Vagina (tissue), 2 donors: ENCODE data around the gene ATP11A. TPM values are rescaled to one million over a fixed set of nuclear protein-coding genes. Genes with fewer than 3 reads are reported as not detected.

ENCODE experiments used
- DNase-seq, 2 donors: peaks; one replicate each; pipeline ENCODE4 v3.0.0-alpha.2; 2017; ENCODE audit errors: extremely low spot score in 2 of 2
- H3K27ac ChIP-seq: fragments of 200-600 bp; sonication (generic); one replicate; pipeline ENCODE4 v1.5.1; 2019
- H3K27me3 ChIP-seq: fragments of 200-600 bp; sonication (generic); one replicate; pipeline ENCODE4 v1.5.1; 2019
- H3K36me3 ChIP-seq, 2 donors: fragments of 200-600 bp; sonication (generic); one replicate each; pipeline ENCODE4 v1.5.1; 2017 to 2019
- H3K4me1 ChIP-seq: fragments of 200-600 bp; sonication (generic); one replicate; pipeline ENCODE4 v1.5.1; 2019
- H3K4me3 ChIP-seq, 2 donors: fragments of 200-600 bp; sonication (generic); 1 replicate in 1 of 2; 2 replicates in 1 of 2; pipeline ENCODE4 v1.5.1; 2016 to 2019
- H3K9me3 ChIP-seq: fragments of 200-600 bp; sonication (generic); one replicate; pipeline ENCODE4 v1.5.1; 2019
- POLR2A ChIP-seq, 2 donors: fragments of 450-650 bp; IDR thresholded peaks; one replicate each; pipeline ENCODE4 v1.6.1; 2017; ENCODE audit warnings: antibody characterized with exemption in 2 of 2, mild to moderate bottlenecking in 2 of 2, moderate library complexity in 2 of 2
- POLR2AphosphoS5 ChIP-seq, 2 donors: sonication (generic); formaldehyde crosslinking; IDR thresholded peaks; one replicate each; pipeline ENCODE4 v1.9.0; 2017; ENCODE audit warnings: antibody characterized with exemption in 2 of 2, mild to moderate bottlenecking in 2 of 2, low read depth in 1 of 2; ENCODE audit not compliant: insufficient read depth in 1 of 2
- intact Hi-C: fragments of 100-400 bp; cut with DNase I; formaldehyde crosslinking; loops from one replicate; pipeline ENCODE4 v1.15.1; 2023
- total RNA-seq: library from RNA; depleted of rRNA; stranded (reverse); fragments of >200 nt; gene quantifications from one replicate; pipeline ENCODE4 v1.2.3, GENCODE V29; 2016
- TF ChIP-seq, protein P1 (sequence below), 3 experiments: fragments of 450-650 bp in 2 of 3; fragments of 200-600 bp in 1 of 3; sonication (generic) in 1 of 3; IDR thresholded peaks; one replicate each; pipeline ENCODE4 v1.5.1; 2017 to 2019; ENCODE audit warnings: antibody characterized with exemption in 3 of 3, mild to moderate bottlenecking in 2 of 3, moderate library complexity in 2 of 3

Gene ATP11A
- total RNA-seq, 1 donor from 2014 or later: 33.4 TPM

DNA sequence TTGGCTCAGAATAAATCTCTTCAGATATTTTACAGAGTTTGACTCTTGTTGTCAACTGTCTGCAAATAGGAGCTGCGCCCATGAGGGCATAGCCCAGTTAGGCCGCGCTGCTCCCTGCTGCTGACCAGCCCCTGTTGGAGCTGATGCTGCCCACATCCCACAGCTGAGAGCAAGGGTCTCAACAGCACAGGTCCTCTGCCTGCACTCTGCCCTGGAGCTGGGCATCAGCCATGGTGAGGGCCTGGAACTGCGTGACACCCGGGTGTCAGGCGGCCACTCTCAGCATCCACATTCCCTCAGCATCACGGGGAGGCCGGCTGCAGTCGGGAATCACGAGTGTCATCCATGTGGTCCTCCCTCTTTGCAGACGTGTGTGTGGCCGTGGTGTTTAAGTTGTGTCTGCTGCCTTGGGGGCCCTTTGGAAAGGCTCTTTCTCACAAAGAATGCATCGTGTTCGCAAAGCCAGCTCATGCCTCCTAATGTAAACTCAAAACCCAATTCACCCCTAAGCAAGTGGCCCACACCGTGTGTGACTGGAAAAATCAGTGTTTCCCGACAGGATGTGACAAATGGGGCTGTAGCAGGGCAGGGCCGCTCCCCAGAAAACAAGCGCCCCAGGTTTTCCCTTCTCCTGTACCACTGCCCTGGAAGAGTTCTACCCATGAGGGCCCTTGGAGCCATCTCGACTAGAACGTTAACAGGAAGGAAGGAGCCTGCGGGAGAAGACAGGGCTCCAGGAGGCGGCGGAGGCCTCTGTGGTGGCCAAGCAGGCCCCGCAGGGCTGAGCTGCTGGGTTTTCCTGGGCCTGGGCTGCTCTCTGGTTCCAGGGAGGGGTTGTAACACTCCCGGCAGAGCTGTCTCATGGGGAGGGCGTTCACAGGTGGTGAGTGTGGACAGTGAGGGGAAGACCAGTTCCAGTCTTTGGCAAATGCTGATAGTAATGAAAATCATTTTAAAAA is 20.3 kb downstream of the ATP11A start:
- Histone ChIP-seq H3K27ac (peak overlapping the region; percentile 84), H3K4me1 (peaks cover 20% of the 10 kb centered on the region), H3K4me3 (no peak overlapping the region), H3K27me3 (no peaks in the 10 kb centered on the region), H3K36me3 (no peaks in the 10 kb centered on the region), H3K9me3 (no peaks in the 10 kb centered on the region)
- intact Hi-C loops: no loop called here
- TF ChIP-seq POLR2A (IDR thresholded peaks at IDR 0.05): no peak
- TF ChIP-seq, protein P1, sequence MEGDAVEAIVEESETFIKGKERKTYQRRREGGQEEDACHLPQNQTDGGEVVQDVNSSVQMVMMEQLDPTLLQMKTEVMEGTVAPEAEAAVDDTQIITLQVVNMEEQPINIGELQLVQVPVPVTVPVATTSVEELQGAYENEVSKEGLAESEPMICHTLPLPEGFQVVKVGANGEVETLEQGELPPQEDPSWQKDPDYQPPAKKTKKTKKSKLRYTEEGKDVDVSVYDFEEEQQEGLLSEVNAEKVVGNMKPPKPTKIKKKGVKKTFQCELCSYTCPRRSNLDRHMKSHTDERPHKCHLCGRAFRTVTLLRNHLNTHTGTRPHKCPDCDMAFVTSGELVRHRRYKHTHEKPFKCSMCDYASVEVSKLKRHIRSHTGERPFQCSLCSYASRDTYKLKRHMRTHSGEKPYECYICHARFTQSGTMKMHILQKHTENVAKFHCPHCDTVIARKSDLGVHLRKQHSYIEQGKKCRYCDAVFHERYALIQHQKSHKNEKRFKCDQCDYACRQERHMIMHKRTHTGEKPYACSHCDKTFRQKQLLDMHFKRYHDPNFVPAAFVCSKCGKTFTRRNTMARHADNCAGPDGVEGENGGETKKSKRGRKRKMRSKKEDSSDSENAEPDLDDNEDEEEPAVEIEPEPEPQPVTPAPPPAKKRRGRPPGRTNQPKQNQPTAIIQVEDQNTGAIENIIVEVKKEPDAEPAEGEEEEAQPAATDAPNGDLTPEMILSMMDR (IDR thresholded peaks at IDR 0.05): no peak
- TF ChIP-seq POLR2AphosphoS5 (IDR thresholded peaks at IDR 0.05; ENCODE audit: insufficient read depth in 1 of 2, low read depth in 1 of 2): no peak
- no peak for DNase-seq

DNA sequence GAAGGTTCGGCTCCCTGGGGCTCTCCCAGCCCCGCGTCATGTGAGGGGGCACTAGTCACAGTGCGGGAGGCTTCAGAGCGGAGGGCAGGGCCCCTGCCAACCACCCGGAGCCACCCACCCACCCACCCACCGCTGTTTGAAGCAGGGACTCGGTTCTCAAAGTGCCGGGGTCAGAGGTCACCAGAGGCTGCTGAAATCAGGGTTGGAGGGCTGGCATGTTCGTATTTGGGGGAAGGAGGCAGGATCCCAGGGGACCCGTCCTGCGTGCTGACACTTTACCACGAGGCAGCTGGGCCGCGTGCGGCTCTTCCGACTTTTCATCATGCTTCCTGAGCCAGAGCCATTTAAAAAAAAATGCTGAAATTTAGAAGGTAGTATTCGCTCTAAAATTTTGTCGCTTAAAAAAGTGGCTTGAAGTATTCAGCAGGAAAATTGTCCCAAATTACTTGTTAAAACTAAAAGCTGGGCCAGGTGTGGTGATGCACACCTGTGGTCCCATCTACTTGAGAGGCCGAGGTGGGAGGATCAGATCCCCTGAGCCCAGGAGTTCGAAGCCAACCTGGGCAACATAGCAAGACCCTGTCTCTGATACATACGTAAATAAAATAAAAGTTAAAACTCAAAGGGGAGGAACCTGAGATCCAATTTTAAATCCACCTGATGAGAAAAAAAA is 21.2 kb downstream of the ATP11A start:
- Histone ChIP-seq H3K4me1 (peaks cover 20% of the 10 kb centered on the region), H3K9me3 (no peaks in the 10 kb centered on the region), H3K36me3 (no peaks in the 10 kb centered on the region), H3K27ac (peak overlapping the region; percentile 84), H3K27me3 (no peaks in the 10 kb centered on the region), H3K4me3 (peak overlapping the region in 1 of 2 donors; percentile 20)
- intact Hi-C loops: no loop called here
- TF ChIP-seq POLR2AphosphoS5 (IDR thresholded peaks at IDR 0.05; ENCODE audit: insufficient read depth in 1 of 2, low read depth in 1 of 2) (no peak), POLR2A (IDR thresholded peaks at IDR 0.05) (no peak)
- TF ChIP-seq, protein P1 (IDR thresholded peaks at IDR 0.05): no peak
- DNase-seq: no peak

DNA sequence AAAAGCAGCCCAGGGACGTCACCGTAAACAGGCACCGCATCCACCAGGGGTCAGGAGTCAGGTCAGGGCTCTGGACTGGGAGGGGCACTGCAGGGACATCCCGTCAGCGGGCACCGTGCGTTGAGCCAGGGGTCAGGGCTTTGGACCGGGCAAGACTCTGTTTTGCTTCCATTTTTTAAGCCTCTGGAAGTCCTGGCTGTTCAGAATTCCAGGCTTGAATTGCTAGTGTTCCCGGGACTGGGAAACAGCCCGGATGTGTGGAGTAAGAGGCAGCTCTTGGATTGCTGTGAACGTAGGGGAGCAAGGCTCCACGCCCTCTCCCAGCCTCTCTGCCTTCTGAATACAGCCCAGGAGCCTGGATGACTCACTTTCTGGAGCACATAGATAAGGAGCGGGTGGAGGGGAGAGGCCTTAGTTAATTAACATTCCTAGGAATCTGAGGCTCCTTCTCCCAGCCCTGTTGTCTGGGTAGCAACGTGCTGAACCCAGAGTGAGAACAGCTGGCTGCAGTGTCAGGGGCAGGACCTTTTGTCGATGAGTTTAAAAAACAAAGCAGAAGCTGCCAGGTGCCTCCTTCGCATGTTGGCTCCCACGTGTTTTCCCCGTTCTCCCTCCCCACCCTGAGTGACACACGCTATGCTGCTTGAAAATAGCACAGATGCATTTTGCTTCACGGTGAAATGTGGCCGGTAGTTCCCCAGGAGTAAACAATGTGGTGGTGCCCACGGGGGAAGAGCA is 21.9 kb downstream of the ATP11A start:
- Histone ChIP-seq H3K9me3 (no peaks in the 10 kb centered on the region), H3K27me3 (no peaks in the 10 kb centered on the region), H3K4me3 (peak overlapping the region in 1 of 2 donors; percentile 20), H3K36me3 (no peaks in the 10 kb centered on the region), H3K27ac (peak overlapping the region; percentile 84), H3K4me1 (peaks cover 20% of the 10 kb centered on the region)
- DNase-seq: peak in 1 of 2 donors; percentile 99
- intact Hi-C loops: no loop called here
- TF ChIP-seq POLR2AphosphoS5 (IDR thresholded peaks at IDR 0.05; ENCODE audit: insufficient read depth in 1 of 2, low read depth in 1 of 2): peak; percentile 64 to 92
- TF ChIP-seq, protein P1 (IDR thresholded peaks at IDR 0.05): no peak
- TF ChIP-seq POLR2A (IDR thresholded peaks at IDR 0.05): no peak

DNA sequence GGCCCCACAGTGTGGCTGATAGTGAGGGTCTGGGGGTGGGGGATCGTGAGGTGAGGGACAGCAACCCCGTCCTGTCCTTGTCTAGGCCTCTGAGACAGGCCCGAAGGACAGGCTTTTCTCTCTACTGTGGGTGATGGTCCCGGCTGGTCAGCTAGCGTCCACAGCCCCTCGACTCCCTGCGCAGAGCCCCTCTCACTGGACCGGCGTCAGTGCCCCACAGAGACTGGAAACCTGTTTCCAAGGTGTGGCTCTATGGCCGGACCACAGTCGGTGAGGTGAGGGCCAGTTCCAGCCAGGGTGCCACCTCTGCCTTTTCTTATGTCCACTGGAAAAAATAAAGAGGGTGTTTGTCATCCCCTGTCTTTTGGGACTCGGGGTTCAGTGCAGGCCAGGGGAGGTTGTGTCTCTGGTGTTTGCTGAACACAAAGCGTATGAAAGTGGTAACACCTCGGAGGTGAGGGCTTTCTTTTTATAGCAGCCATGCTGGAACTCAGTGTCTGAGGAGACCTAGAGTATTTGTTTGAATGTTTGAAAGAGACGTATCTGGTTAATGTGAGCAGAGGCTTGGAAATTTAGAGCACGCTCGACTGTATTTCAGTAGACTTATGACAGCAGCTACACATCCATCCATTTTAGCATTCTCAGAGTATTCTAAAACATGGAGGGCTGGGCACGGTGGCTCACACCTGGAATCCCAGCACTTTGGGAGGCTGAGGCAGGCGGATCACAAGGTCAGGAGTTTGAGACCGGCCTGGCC is 22.8 kb downstream of the ATP11A start:
- no peak for DNase-seq
- TF ChIP-seq POLR2AphosphoS5 (IDR thresholded peaks at IDR 0.05; ENCODE audit: insufficient read depth in 1 of 2, low read depth in 1 of 2): no peak
- TF ChIP-seq, protein P1 (IDR thresholded peaks at IDR 0.05): no peak
- no peak for TF ChIP-seq POLR2A (IDR thresholded peaks at IDR 0.05)
- H3K9me3 ChIP-seq: no peaks in the 10 kb centered on the region
- no peaks in the 10 kb centered on the region for H3K27me3 ChIP-seq
- no peak overlapping the region for H3K4me3 ChIP-seq
- peaks cover 20% of the 10 kb centered on the region for H3K4me1 ChIP-seq
- no peaks in the 10 kb centered on the region for H3K36me3 ChIP-seq
- intact Hi-C loops: no loop called here
- H3K27ac ChIP-seq: peak overlapping the region; percentile 84
